ENCODE results near the gene ZFP30.

The ZFP30 gene

GRCh38 chr19:37635076-37636056, 19.9 kb downstream of the ZFP30 start:
- Mint-ChIP-seq H3K27ac (ENCODE audit: low read depth) (no peak overlapping the region), H3K4me3 (no peak overlapping the region), H3K27me3 (no peaks in the 10 kb centered on the region), H3K36me3 (ENCODE audit: insufficient read depth) (peaks cover 3% of the 10 kb centered on the region), H3K4me1 (no peaks in the 10 kb centered on the region), H3K9me3 (peaks cover 30% of the 10 kb centered on the region)
- ATAC-seq (replicated peaks; ENCODE audit: extremely low read depth, poor library complexity, severe bottlenecking), result no peak
- no peak for DNase-seq (ENCODE audit: low spot score in 2 of 2)

DNA sequence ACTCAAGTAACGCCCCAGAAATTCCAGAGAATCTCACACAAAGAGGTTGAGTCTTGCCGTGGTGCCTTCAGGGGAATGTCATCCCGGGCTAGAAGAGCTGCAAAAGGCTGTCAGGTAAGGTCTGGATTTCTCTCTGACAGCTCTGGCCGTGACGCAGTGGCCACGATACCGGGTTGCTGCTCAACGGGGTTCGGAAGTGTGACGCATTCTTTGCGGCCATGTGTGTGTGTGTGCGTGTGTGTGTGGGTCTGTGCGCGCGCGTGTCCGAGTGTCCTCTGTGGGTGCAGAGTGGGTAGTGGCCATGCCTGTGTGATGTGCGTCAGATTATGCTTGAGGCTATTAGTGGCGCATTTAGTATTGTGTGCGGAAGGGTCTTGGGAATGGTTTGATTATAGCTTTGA, 60.3 kb downstream of the ZFP30 start:
- H3K36me3 Mint-ChIP-seq (ENCODE audit: insufficient read depth), result peaks cover 23% of the 10 kb centered on the region
- peak overlapping the region; percentile 99 for H3K27ac Mint-ChIP-seq (ENCODE audit: low read depth)

GRCh38 chr19:37594304-37594981, 60.8 kb downstream of the ZFP30 start, which contains the start of the genes ZNF540 and ZNF571:
Gene ZNF540 (plus strand): TSS chr19:37594876. CDS start chr19:37598448, 3,572 bp downstream.
Gene ZNF571 (minus strand): TSS chr19:37594792. CDS start chr19:37586676, 8,116 bp downstream.
- Mint-ChIP-seq H3K27me3 (no peaks in the 10 kb centered on the region), H3K9me3 (peaks cover 6% of the 10 kb centered on the region), H3K27ac (ENCODE audit: low read depth) (peak within 1 kb of the TSS; percentile 99), H3K4me1 (peaks cover 42% of the 10 kb centered on the region), H3K36me3 (ENCODE audit: insufficient read depth) (peaks cover 23% of the 10 kb centered on the region), H3K4me3 (peak within 1 kb of the TSS; percentile 93)
- peak; percentile 96 for ATAC-seq (replicated peaks; ENCODE audit: extremely low read depth, poor library complexity, severe bottlenecking)
- DNase-seq (ENCODE audit: low spot score in 2 of 2), result peak; percentile 78 to 87

More for the DNA sequence above, 60.3 kb downstream of the ZFP30 start:
- peaks cover 6% of the 10 kb centered on the region for H3K9me3 Mint-ChIP-seq
- DNase-seq (ENCODE audit: low spot score in 2 of 2) (peak; percentile 54 to 61), ATAC-seq (replicated peaks; ENCODE audit: extremely low read depth, poor library complexity, severe bottlenecking) (peak; percentile 49)
- peak overlapping the region; percentile 93 for H3K4me3 Mint-ChIP-seq
- H3K4me1 Mint-ChIP-seq, result peaks cover 42% of the 10 kb centered on the region
- no peaks in the 10 kb centered on the region for H3K27me3 Mint-ChIP-seq

GRCh38 chr19:37593996-37594303, 61.3 kb downstream of the ZFP30 start:
- Mint-ChIP-seq H3K9me3 (peaks cover 6% of the 10 kb centered on the region), H3K36me3 (ENCODE audit: insufficient read depth) (peaks cover 23% of the 10 kb centered on the region), H3K4me1 (peaks cover 42% of the 10 kb centered on the region), H3K4me3 (peak overlapping the region; percentile 93), H3K27ac (ENCODE audit: low read depth) (peak overlapping the region; percentile 99), H3K27me3 (no peaks in the 10 kb centered on the region)
- ATAC-seq (replicated peaks; ENCODE audit: extremely low read depth, poor library complexity, severe bottlenecking) (peak; percentile 44), DNase-seq (ENCODE audit: low spot score in 2 of 2) (no peak)

DNA sequence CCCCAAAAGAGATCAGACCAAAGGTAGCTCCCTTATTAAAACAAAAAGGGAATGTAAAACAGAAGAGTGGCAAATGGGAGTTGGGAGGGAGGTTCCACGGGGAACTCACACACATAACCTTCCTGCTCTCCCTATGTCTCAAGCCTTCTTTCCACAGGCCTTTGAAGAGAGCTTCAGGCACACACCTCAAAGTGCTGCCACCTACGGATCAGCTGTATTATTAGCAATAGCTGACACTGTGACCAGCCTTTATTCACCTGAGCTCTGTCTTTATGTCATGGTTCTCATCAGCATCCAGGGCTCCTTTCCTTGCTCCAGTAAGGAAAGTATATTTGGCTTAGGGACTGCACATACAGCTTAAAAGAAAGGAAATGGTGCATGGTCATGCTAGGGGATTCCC, 71.9 kb downstream of the ZFP30 start:
- H3K4me3 Mint-ChIP-seq, result no peak overlapping the region
- H3K4me1 Mint-ChIP-seq, result no peaks in the 10 kb centered on the region
- ATAC-seq (replicated peaks; ENCODE audit: extremely low read depth, poor library complexity, severe bottlenecking), result no peak
- no peak overlapping the region for H3K27ac Mint-ChIP-seq (ENCODE audit: low read depth)
- DNase-seq (ENCODE audit: low spot score in 2 of 2), result no peak
- H3K27me3 Mint-ChIP-seq, result no peaks in the 10 kb centered on the region
- peaks cover 22% of the 10 kb centered on the region for H3K9me3 Mint-ChIP-seq
- H3K36me3 Mint-ChIP-seq (ENCODE audit: insufficient read depth), result peaks cover 14% of the 10 kb centered on the region

- Mint-ChIP-seq H3K9me3 (peaks cover 35% of the 10 kb centered on the region), H3K27me3 (no peaks in the 10 kb centered on the region), H3K36me3 (ENCODE audit: insufficient read depth) (peaks cover 6% of the 10 kb centered on the region), H3K27ac (ENCODE audit: low read depth) (no peak overlapping the region), H3K4me1 (no peaks in the 10 kb centered on the region), H3K4me3 (no peak overlapping the region)
- ATAC-seq (replicated peaks; ENCODE audit: extremely low read depth, poor library complexity, severe bottlenecking) (no peak), DNase-seq (ENCODE audit: low spot score in 2 of 2) (no peak)
Observed at GRCh38 chr19:37572203-37572602, 83.1 kb downstream of the ZFP30 start.

DNA sequence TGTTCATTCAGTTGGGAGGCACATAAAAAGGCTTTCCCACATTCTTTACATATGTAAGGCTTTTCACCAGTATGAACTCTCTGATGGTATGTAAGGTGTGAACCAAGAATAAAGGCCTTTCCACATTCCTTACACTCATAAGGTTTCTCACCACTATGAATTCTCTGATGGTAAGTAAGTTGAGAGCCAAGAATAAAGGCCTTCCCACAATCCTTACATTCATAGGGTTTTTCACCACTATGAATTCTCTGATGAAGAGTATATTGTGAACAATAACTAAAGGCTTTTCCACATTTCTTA, 89.9 kb downstream of the ZFP30 start:
- peaks cover 38% of the 10 kb centered on the region for H3K9me3 Mint-ChIP-seq
- no peak for DNase-seq (ENCODE audit: low spot score in 2 of 2)
- H3K27ac Mint-ChIP-seq (ENCODE audit: low read depth), result no peak overlapping the region
- H3K4me3 Mint-ChIP-seq, result no peak overlapping the region
- no peaks in the 10 kb centered on the region for H3K4me1 Mint-ChIP-seq
- peaks cover 10% of the 10 kb centered on the region for H3K36me3 Mint-ChIP-seq (ENCODE audit: insufficient read depth)
- no peak for ATAC-seq (replicated peaks; ENCODE audit: extremely low read depth, poor library complexity, severe bottlenecking)
- H3K27me3 Mint-ChIP-seq, result no peaks in the 10 kb centered on the region

DNA sequence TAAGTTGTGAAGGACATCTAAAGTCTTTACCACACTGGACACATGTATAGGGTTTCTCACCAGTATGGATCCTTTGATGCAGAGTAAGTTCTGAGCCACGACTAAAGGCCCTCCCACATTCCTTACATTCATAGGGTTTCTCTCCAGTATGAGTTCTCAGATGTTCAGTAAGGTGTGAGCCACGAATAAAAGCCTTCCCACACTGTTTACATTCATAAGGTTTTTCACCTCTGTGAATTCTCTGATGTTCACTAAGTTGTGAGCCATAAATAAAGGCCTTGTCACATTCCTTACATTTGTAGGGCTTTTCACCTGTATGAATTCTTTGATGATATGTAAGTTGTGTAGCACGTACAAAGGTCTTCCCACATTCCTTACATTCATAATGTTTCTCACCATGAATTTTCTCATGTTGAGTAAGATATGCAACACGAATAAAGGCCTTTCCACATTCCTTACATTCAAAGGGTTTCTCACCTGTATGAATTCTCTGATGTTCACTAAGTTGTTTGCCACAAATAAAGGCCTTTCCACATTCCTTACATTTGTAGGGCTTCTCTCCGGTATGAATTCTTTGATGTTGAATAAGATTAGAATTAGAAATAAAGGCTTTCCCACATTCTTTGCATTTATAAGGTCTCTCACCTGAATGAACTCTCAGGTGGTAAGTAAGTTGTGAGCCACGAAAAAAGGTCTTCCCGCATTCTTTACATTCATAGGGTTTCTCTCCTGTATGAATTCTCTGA, 90.5 kb downstream of the ZFP30 start:
- ATAC-seq (replicated peaks; ENCODE audit: extremely low read depth, poor library complexity, severe bottlenecking) (no peak), DNase-seq (ENCODE audit: low spot score in 2 of 2) (no peak)
- peaks cover 33% of the 10 kb centered on the region for H3K9me3 Mint-ChIP-seq
- no peaks in the 10 kb centered on the region for H3K27me3 Mint-ChIP-seq
- peaks cover 10% of the 10 kb centered on the region for H3K36me3 Mint-ChIP-seq (ENCODE audit: insufficient read depth)
- no peak overlapping the region for H3K4me3 Mint-ChIP-seq
- no peaks in the 10 kb centered on the region for H3K4me1 Mint-ChIP-seq
- H3K27ac Mint-ChIP-seq (ENCODE audit: low read depth), result no peak overlapping the region

Data from central memory CD8-positive, alpha-beta T cell (primary cell).